GM23338 (cell line): ENCODE results near the gene GRIA2. TPM values are rescaled to one million over a fixed set of nuclear protein-coding genes. Genes with fewer than 3 reads are reported as not detected.

Experiments
- ATAC-seq: fragments of 200-7000 bp; cut with Tn5 transposase; 3 replicates; pipeline ENCODE4 v1.9.1; 2020
- DNase-seq: peaks from one replicate; pipeline ENCODE4 v3.0.0-alpha.2; 2015; ENCODE audit warnings: low spot score
- H2AFZ ChIP-seq: fragments of 200-600 bp; sonication (generic); 2 replicates; pipeline ENCODE4 v1.8.0; 2016; ENCODE audit warnings: antibody characterized with exemption, mild to moderate bottlenecking, moderate library complexity
- H3F3A ChIP-seq: fragments of 200-600 bp; sonication (generic); replicated peaks from 2 replicates; pipeline ENCODE4 v1.8.0; 2017; ENCODE audit warnings: antibody characterized with exemption, mixed run types, low read depth
- H3K27ac ChIP-seq: fragments of 200-600 bp; sonication (generic); 2 replicates; pipeline ENCODE4 v1.6.1; 2016; ENCODE audit warnings: low read depth
- H3K27me3 ChIP-seq: fragments of 200-600 bp; sonication (generic); 2 replicates; pipeline ENCODE4 v1.8.0; 2016; ENCODE audit warnings: mild to moderate bottlenecking, mixed run types, moderate library complexity; ENCODE audit not compliant: insufficient read depth
- H3K36me3 ChIP-seq: fragments of 200-600 bp; sonication (generic); 2 replicates; pipeline ENCODE4 v1.8.0; 2016; ENCODE audit warnings: mild to moderate bottlenecking; ENCODE audit not compliant: insufficient read depth
- H3K4me1 ChIP-seq: fragments of 200-600 bp; sonication (generic); 2 replicates; pipeline ENCODE4 v1.8.0; 2016; ENCODE audit warnings: mild to moderate bottlenecking, moderate library complexity; ENCODE audit not compliant: insufficient read depth
- H3K4me2 ChIP-seq: fragments of 200-600 bp; sonication (generic); 2 replicates; pipeline ENCODE4 v1.7.1; 2017; ENCODE audit warnings: mixed run types
- H3K4me3 ChIP-seq: fragments of 200-600 bp; sonication (generic); 2 replicates; pipeline ENCODE4 v1.6.1; 2016; ENCODE audit warnings: mixed run types
- H3K79me2 ChIP-seq: fragments of 200-600 bp; sonication (generic); replicated peaks from 2 replicates; pipeline ENCODE4 v1.8.0; 2017; ENCODE audit warnings: mild to moderate bottlenecking; ENCODE audit not compliant: insufficient read depth
- H3K9me2 ChIP-seq: fragments of 200-600 bp; sonication (generic); 2 replicates; pipeline ENCODE4 v1.8.0; 2017; ENCODE audit not compliant: insufficient read depth
- H4K20me1 ChIP-seq: fragments of 200-600 bp; sonication (generic); replicated peaks from 2 replicates; pipeline ENCODE4 v1.8.0; 2017; ENCODE audit warnings: mild to moderate bottlenecking; ENCODE audit not compliant: insufficient read depth
- H3K27ac Mint-ChIP-seq: 2 replicates; pipeline ENCODE4 v1.8.0; 2020; ENCODE audit warnings: inconsistent platforms, mild to moderate bottlenecking, moderate library complexity, mixed read lengths
- H3K27me3 Mint-ChIP-seq: 3 replicates; pipeline ENCODE4 v1.8.0; 2022; ENCODE audit warnings: low read depth, mild to moderate bottlenecking, moderate library complexity, mixed read lengths, inconsistent platforms; ENCODE audit not compliant: insufficient read depth, poor library complexity
- H3K36me3 Mint-ChIP-seq: 3 replicates; pipeline ENCODE4 v1.8.0; 2021; ENCODE audit warnings: low read depth, mild to moderate bottlenecking, inconsistent platforms, moderate library complexity, mixed read lengths
- H3K4me1 Mint-ChIP-seq: 3 replicates; pipeline ENCODE4 v1.8.0; 2020; ENCODE audit warnings: mild to moderate bottlenecking, inconsistent platforms, mixed read lengths
- H3K4me3 Mint-ChIP-seq: 3 replicates; pipeline ENCODE4 v1.8.0; 2021; ENCODE audit warnings: moderate library complexity, mild to moderate bottlenecking, inconsistent platforms, mixed read lengths
- H3K9me3 Mint-ChIP-seq: 3 replicates; pipeline ENCODE4 v1.8.0; 2020; ENCODE audit warnings: moderate library complexity, mild to moderate bottlenecking, inconsistent platforms, mixed read lengths
- CTCF ChIP-seq, 2 experiments: fragments of 200-600 bp in 1 of 2; sonication (generic) in 1 of 2; conservative IDR thresholded peaks; 2 replicates each; pipeline versions ENCODE4 v1.5.1 to v1.6.1; 2016 to 2017; ENCODE audit warnings: antibody characterized with exemption in 2 of 2, low read depth in 2 of 2, mild to moderate bottlenecking in 2 of 2, moderate library complexity in 1 of 2
- ETS1 ChIP-seq: IDR thresholded peaks from 2 replicates; pipeline ENCODE4 v1.6.1; 2016; ENCODE audit warnings: antibody characterized with exemption
- EZH2 ChIP-seq: fragments of 200-600 bp; sonication (generic); IDR thresholded peaks from one replicate; pipeline ENCODE4 v1.8.0; 2017; ENCODE audit warnings: antibody characterized with exemption, mild to moderate bottlenecking, low read depth; ENCODE audit not compliant: unreplicated experiment
- EZH2phosphoT487 ChIP-seq: fragments of 200-600 bp; sonication (generic); IDR thresholded peaks from one replicate; pipeline ENCODE4 v1.8.1; 2018; ENCODE audit warnings: antibody characterized with exemption; ENCODE audit not compliant: unreplicated experiment
- JUNB ChIP-seq: IDR thresholded peaks from one replicate; pipeline ENCODE4 v1.6.1; 2016; ENCODE audit warnings: antibody characterized with exemption; ENCODE audit not compliant: unreplicated experiment
- NANOG ChIP-seq: IDR thresholded peaks from 2 replicates; pipeline ENCODE4 v1.6.1; 2016; ENCODE audit warnings: antibody characterized with exemption, borderline replicate concordance
- STAT1 ChIP-seq: IDR thresholded peaks from one replicate; pipeline ENCODE4 v1.6.1; 2016; ENCODE audit warnings: antibody characterized with exemption; ENCODE audit not compliant: unreplicated experiment
- ZNF331 ChIP-seq: fragments of 250-450 bp; sonication (Bioruptor Pico); IDR thresholded peaks from 2 replicates; pipeline ENCODE4 v1.5.0; 2020; ENCODE audit warnings: low read depth, mild to moderate bottlenecking, moderate library complexity
- ZNF462 ChIP-seq: fragments of 250-450 bp; sonication (Bioruptor Pico); IDR thresholded peaks from 2 replicates; pipeline ENCODE4 v1.5.0; 2020; ENCODE audit warnings: mild to moderate bottlenecking, moderate library complexity
- polyA plus RNA-seq: library from polyadenylated mRNA; unstranded; fragments of >200 nt; fragmentation: Nextera tagmentation; extraction: Ambion mirVana; gene quantifications from 2 replicates; pipeline ENCODE4 v1.2.1, GENCODE V29; 2016
- total RNA-seq: library from RNA; depleted of rRNA; stranded (reverse); fragments of >200 nt; shearing (Covaris generic); gene quantifications from 2 replicates; pipeline ENCODE4 v1.2.3, GENCODE V29; 2014

GRIA2 gene
- total and polyA plus RNA-seq, 2 experiments from 2014 or later: not detected

- TF ChIP-seq CTCF (conservative IDR thresholded peaks at IDR 0.05; ENCODE audit: low read depth in 2 of 2): no peak
- no peak for TF ChIP-seq EZH2phosphoT487
- TF ChIP-seq EZH2: no peak
- TF ChIP-seq ZNF331 (CRISPR knock-in tag): no peak
Observed at GRCh38 chr4:157293673-157294072, 73.1 kb downstream of the GRIA2 start (continued).

- no peaks in the 10 kb centered on the region for H4K20me1 ChIP-seq
- no peak for ATAC-seq
- H2AFZ ChIP-seq: no peak overlapping the region
- no peaks in the 10 kb centered on the region for H3K36me3 ChIP-seq
- DNase-seq: no peak
- Mint-ChIP-seq H3K27me3 (no peaks in the 10 kb centered on the region), H3K9me3 (no peaks in the 10 kb centered on the region), H3K36me3 (no peaks in the 10 kb centered on the region), H3K27ac (no peak overlapping the region), H3K4me3 (no peak overlapping the region), H3K4me1 (no peaks in the 10 kb centered on the region)
- TF ChIP-seq ZNF462 (CRISPR knock-in tag): no peak
- TF ChIP-seq NANOG: no peak
- TF ChIP-seq JUNB: no peak
- TF ChIP-seq ETS1: no peak
- TF ChIP-seq CTCF (conservative IDR thresholded peaks at IDR 0.05; ENCODE audit: low read depth in 2 of 2): no peak
- TF ChIP-seq STAT1: no peak
- no peak for TF ChIP-seq EZH2
- TF ChIP-seq EZH2phosphoT487: no peak
- no peaks in the 10 kb centered on the region for H3K79me2 ChIP-seq
- H3K27ac ChIP-seq: no peak overlapping the region
- no peak overlapping the region for H3K4me2 ChIP-seq
- H3K9me2 ChIP-seq: no peaks in the 10 kb centered on the region
- no peak overlapping the region for H3K4me3 ChIP-seq
- H3F3A ChIP-seq: no peaks in the 10 kb centered on the region
- no peaks in the 10 kb centered on the region for H3K27me3 ChIP-seq
- no peaks in the 10 kb centered on the region for H3K4me1 ChIP-seq
Observed at GRCh38 chr4:157294575-157294974, 74.0 kb downstream of the GRIA2 start.
